Adrenal gland (tissue), 12 donors: ENCODE results near the gene CRYBA4. TPM values are rescaled to one million over a fixed set of nuclear protein-coding genes. Genes with fewer than 3 reads are reported as not detected.

Experiments
- DNase-seq, 7 donors: peaks; one replicate each; pipeline ENCODE4 v3.0.0-alpha.2; 2019 to 2020
- H3K27ac ChIP-seq, 5 donors: fragments of 200-600 bp; sonication (generic) in 4 of 5; 1 replicate in 3 of 5; 2 replicates in 2 of 5; pipeline versions ENCODE4 v1.5.1 to v1.8.0; 2016 to 2020; ENCODE audit warnings: mild to moderate bottlenecking in 1 of 5
- H3K27me3 ChIP-seq: fragments of 200-600 bp; 2 replicates; pipeline ENCODE4 v1.8.0; 2021
- H3K36me3 ChIP-seq, 2 donors: fragments of 200-600 bp; replicated peaks in 1 of 2; 1 replicate in 1 of 2; 2 replicates in 1 of 2; pipeline versions ENCODE4 v1.5.1 to v1.8.0; 2018 to 2022
- H3K4me1 ChIP-seq, 2 donors: fragments of 200-600 bp; replicated peaks in 1 of 2; 1 replicate in 1 of 2; 2 replicates in 1 of 2; pipeline versions ENCODE4 v1.5.1 to v1.8.0; 2018 to 2021
- H3K4me3 ChIP-seq, 4 donors: fragments of 200-600 bp; sonication (generic) in 3 of 4; one replicate each; pipeline ENCODE4 v1.5.1; 2016 to 2018
- H3K9me3 ChIP-seq, 3 donors: fragments of 200-600 bp; sonication (generic) in 1 of 3; replicated peaks in 1 of 3; 1 replicate in 2 of 3; 2 replicates in 1 of 3; pipeline versions ENCODE4 v1.5.1 to v1.8.0; 2016 to 2021
- CTCF ChIP-seq, 6 experiments: fragments of 450-650 bp in 4 of 6; fragments of 200-600 bp in 2 of 6; sonication (generic) in 1 of 6; IDR thresholded peaks; 1 replicate in 5 of 6; 2 replicates in 1 of 6; pipeline versions ENCODE4 v1.5.1 to v1.8.0; 2016 to 2021; ENCODE audit warnings: antibody characterized with exemption in 6 of 6, mild to moderate bottlenecking in 2 of 6, moderate library complexity in 1 of 6
- POLR2A ChIP-seq, 2 donors: fragments of 450-650 bp; IDR thresholded peaks; one replicate each; pipeline ENCODE4 v1.6.1; 2017; ENCODE audit warnings: antibody characterized with exemption in 2 of 2, mild to moderate bottlenecking in 2 of 2, moderate library complexity in 1 of 2
- WGBS, 4 donors: extraction: QIAGEN DNeasy Blood & Tissue Kit in 2 of 4; methylation state at CpG; one replicate each; pipeline versions ENCODE4 v1.1.5 to v1.1.7; 2013 to 2017; 5-methylcytosine and 5-hydroxymethylcytosine counted together
- intact Hi-C, 2 donors: fragments of 100-400 bp; cut with DNase I; formaldehyde crosslinking; loops; one replicate each; pipeline versions ENCODE4 v1.14.1 to v1.15.0; 2022 to 2023
- polyA plus RNA-seq, 3 donors: library from polyadenylated mRNA; stranded (reverse); fragments of 200-250 nt in 2 of 3; fragments of 350-450 nt in 1 of 3; fragmentation: Illumina TruSeq in 1 of 3; extraction: RNeasy Lipid Tissue Mini Kit (QIAGEN cat#74804) in 1 of 3; gene quantifications; one replicate each; pipeline ENCODE4 v1.2.3, GENCODE V29; 2013 to 2014
- total RNA-seq, 9 donors: library from RNA; depleted of rRNA in 4 of 9; stranded (reverse); fragments of >200 nt in 4 of 9; fragments of 120-200 nt in 1 of 9; fragmentation: NEBNext Ultra II Directional in 1 of 9; extraction: Animal tissue kit (Norgen Biotek cat#: 25700) in 1 of 9; gene quantifications; one replicate each; pipeline versions ENCODE4 v1.1.0 to v1.2.4, GENCODE V29; 2013 to 2023
- donor health status: healthy with polysubstance abuse.
- donor health status: Bipolar disorder and iron deficiency.
- donor health status: DM: yes; HTN: yes; CAD: no.
- donor health status: DM: no; HTN: no; CAD: no.
- donor health status: DM: no; HTN: no; CAD: no.
- donor health status: DM: yes; HTN: yes; CAD: no.

CRYBA4 gene
- total and polyA plus RNA-seq, 12 donors: not detected

GRCh38 chr22:26660961-26661578 is 39.3 kb downstream of the CRYBA4 start:
- no peak for DNase-seq
- Histone ChIP-seq H3K27ac (no peak overlapping the region), H3K27me3 (peaks cover 20% of the 10 kb centered on the region), H3K4me1 (peaks cover 0 to 23% of the 10 kb centered on the region in 2 donors), H3K4me3 (no peak overlapping the region), H3K36me3 (no peaks in the 10 kb centered on the region), H3K9me3 (no peaks in the 10 kb centered on the region)
- 70 to 83% (median 76%) methylated on average over 7 of the region's 7 CpGs for WGBS, 4 donors
- TF ChIP-seq POLR2A (IDR thresholded peaks at IDR 0.05): no peak
- TF ChIP-seq CTCF (IDR thresholded peaks at IDR 0.05): no peak
- intact Hi-C loops: no loop called here

GRCh38 chr22:26662160-26662559 is 40.4 kb downstream of the CRYBA4 start:
- Histone ChIP-seq H3K27me3 (peaks cover 16% of the 10 kb centered on the region), H3K9me3 (no peaks in the 10 kb centered on the region), H3K4me3 (no peak overlapping the region), H3K36me3 (no peaks in the 10 kb centered on the region), H3K27ac (no peak overlapping the region), H3K4me1 (peaks cover 0 to 19% of the 10 kb centered on the region in 2 donors)
- no peak for DNase-seq
- whole genome bisulfite sequencing, 4 donors: 75 to 100% (median 82%) methylated on average over 2 of the region's 2 CpGs
- intact Hi-C loops: no loop called here
- TF ChIP-seq POLR2A (IDR thresholded peaks at IDR 0.05): no peak
- TF ChIP-seq CTCF (IDR thresholded peaks at IDR 0.05): no peak

- Histone ChIP-seq H3K9me3 (no peaks in the 10 kb centered on the region), H3K4me3 (no peak overlapping the region), H3K36me3 (no peaks in the 10 kb centered on the region), H3K27ac (no peak overlapping the region), H3K4me1 (peaks cover 0 to 9% of the 10 kb centered on the region in 2 donors), H3K27me3 (peaks cover 3% of the 10 kb centered on the region)
- WGBS, 4 donors: 59 to 71% (median 65%) methylated on average over 8 to 9 of the region's 9 CpGs
- TF ChIP-seq CTCF (IDR thresholded peaks at IDR 0.05): no peak
- TF ChIP-seq POLR2A (IDR thresholded peaks at IDR 0.05): no peak
- intact Hi-C loops: no loop called here
- no peak for DNase-seq
These were observed 41.7 kb downstream of the CRYBA4 start for GRCh38 chr22:26663374-26663923.

GRCh38 chr22:26665813-26666231 is 44.1 kb downstream of the CRYBA4 start:
- DNase-seq: no peak
- TF ChIP-seq POLR2A (IDR thresholded peaks at IDR 0.05) (no peak), CTCF (IDR thresholded peaks at IDR 0.05) (no peak)
- Histone ChIP-seq H3K4me1 (no peaks in the 10 kb centered on the region), H3K36me3 (no peaks in the 10 kb centered on the region), H3K9me3 (no peaks in the 10 kb centered on the region), H3K27ac (no peak overlapping the region), H3K4me3 (no peak overlapping the region), H3K27me3 (no peaks in the 10 kb centered on the region)
- WGBS, 4 donors: 9 to 29% (median 24%) methylated on average over 4 of the region's 4 CpGs
- intact Hi-C loops: no loop called here
